Retinal pigment epithelial cell (primary cell): ENCODE measurements around the gene KHNYN.

Source experiments
- DNase-seq: peaks from one replicate; pipeline ENCODE4 v3.0.0-alpha.2; 2010; ENCODE audit warnings: low read depth
- H3K4me3 ChIP-seq: 2 replicates; pipeline ENCODE4 v1.5.1; 2011; ENCODE audit warnings: mild to moderate bottlenecking, low read length, control low read depth, moderate library complexity
- CTCF ChIP-seq: conservative IDR thresholded peaks from 2 replicates; pipeline ENCODE4 v1.5.1; 2011; ENCODE audit warnings: low read depth, low read length, control low read depth, inconsistent platforms

KHNYN gene

GRCh38 chr14:24403294-24403998 is 26.3 kb upstream of the KHNYN start:
- no peak for DNase-seq
- TF ChIP-seq CTCF, result no peak
- no peak overlapping the region for H3K4me3 ChIP-seq

GRCh38 chr14:24404814-24405213 is 24.9 kb upstream of the KHNYN start:
- DNase-seq, result no peak
- TF ChIP-seq CTCF, result no peak
- no peak overlapping the region for H3K4me3 ChIP-seq

GRCh38 chr14:24406416-24406815 is 23.3 kb upstream of the KHNYN start:
- no peak for DNase-seq
- TF ChIP-seq CTCF, result no peak
- no peak overlapping the region for H3K4me3 ChIP-seq

- no peak for DNase-seq
- no peak overlapping the region for H3K4me3 ChIP-seq
- no peak for TF ChIP-seq CTCF
These were observed 22.0 kb upstream of the KHNYN start for GRCh38 chr14:24407608-24408325.

- no peak overlapping the region for H3K4me3 ChIP-seq
- no peak for TF ChIP-seq CTCF
- no peak for DNase-seq
These were observed 21.0 kb upstream of the KHNYN start for GRCh38 chr14:24408764-24409163.

- no peak for TF ChIP-seq CTCF
- no peak for DNase-seq
These were observed 20.6 kb upstream of the KHNYN start for GRCh38 chr14:24409192-24409591.

GRCh38 chr14:24409956-24410355 is 19.8 kb upstream of the KHNYN start:
- DNase-seq, result no peak
- H3K4me3 ChIP-seq, result no peak overlapping the region
- TF ChIP-seq CTCF, result no peak

More at GRCh38 chr14:24409192-24409591, 20.6 kb upstream of the KHNYN start:
- no peak overlapping the region for H3K4me3 ChIP-seq
